Transverse colon (tissue), 4 donors: ENCODE results near the gene KCTD6.

Experiments
- EP300 ChIP-seq: sonication (generic); formaldehyde crosslinking; IDR thresholded peaks from one replicate; pipeline ENCODE4 v1.6.1; 2017; ENCODE audit warnings: antibody characterized with exemption, low read depth
- POLR2A ChIP-seq: fragments of 450-650 bp; IDR thresholded peaks from one replicate; pipeline ENCODE4 v1.6.1; 2016; ENCODE audit warnings: antibody characterized with exemption, mild to moderate bottlenecking, moderate library complexity
- POLR2AphosphoS5 ChIP-seq, 3 donors: sonication (generic); formaldehyde crosslinking; IDR thresholded peaks; one replicate each; pipeline ENCODE4 v1.6.1; 2016; ENCODE audit warnings: antibody characterized with exemption in 3 of 3
- TF ChIP-seq, protein P1 (sequence below), 5 experiments: fragments of 200-600 bp in 3 of 5; fragments of 450-650 bp in 2 of 5; sonication (generic) in 3 of 5; IDR thresholded peaks; 1 replicate in 2 of 5; 2 replicates in 3 of 5; pipeline ENCODE4 v1.5.1; 2016 to 2017; ENCODE audit warnings: antibody characterized with exemption in 5 of 5, inconsistent platforms in 3 of 5, mild to moderate bottlenecking in 2 of 5, moderate library complexity in 1 of 5

DNA sequence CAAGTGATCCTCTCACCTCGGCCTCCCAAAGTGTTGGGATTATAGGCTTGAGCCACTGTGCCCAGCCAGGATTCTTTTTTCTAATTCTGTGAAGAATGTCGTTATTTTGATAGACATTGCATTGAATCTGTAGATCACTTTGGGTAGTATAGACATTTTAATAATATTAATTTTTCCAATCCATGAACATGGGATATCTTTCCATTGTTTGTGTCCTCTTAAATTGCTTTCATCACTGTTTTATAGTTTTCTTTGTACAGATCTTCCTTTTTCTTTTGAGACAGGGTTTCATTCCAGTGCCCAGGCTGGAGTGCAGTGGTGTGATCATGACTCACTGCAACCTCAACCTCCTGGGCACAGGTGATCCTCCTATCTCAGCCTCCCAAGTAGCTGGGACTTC, 11.6 kb upstream of the KCTD6 start:
- TF ChIP-seq, protein P1, sequence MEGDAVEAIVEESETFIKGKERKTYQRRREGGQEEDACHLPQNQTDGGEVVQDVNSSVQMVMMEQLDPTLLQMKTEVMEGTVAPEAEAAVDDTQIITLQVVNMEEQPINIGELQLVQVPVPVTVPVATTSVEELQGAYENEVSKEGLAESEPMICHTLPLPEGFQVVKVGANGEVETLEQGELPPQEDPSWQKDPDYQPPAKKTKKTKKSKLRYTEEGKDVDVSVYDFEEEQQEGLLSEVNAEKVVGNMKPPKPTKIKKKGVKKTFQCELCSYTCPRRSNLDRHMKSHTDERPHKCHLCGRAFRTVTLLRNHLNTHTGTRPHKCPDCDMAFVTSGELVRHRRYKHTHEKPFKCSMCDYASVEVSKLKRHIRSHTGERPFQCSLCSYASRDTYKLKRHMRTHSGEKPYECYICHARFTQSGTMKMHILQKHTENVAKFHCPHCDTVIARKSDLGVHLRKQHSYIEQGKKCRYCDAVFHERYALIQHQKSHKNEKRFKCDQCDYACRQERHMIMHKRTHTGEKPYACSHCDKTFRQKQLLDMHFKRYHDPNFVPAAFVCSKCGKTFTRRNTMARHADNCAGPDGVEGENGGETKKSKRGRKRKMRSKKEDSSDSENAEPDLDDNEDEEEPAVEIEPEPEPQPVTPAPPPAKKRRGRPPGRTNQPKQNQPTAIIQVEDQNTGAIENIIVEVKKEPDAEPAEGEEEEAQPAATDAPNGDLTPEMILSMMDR (IDR thresholded peaks at IDR 0.05) = no peak
- TF ChIP-seq POLR2AphosphoS5 (IDR thresholded peaks at IDR 0.05) = no peak
- TF ChIP-seq EP300 = no peak
- TF ChIP-seq POLR2A = no peak
